Dermis microvascular lymphatic vessel endothelial cell (primary cell): ENCODE measurements around the gene ANKRD61. TPM values are rescaled to one million over a fixed set of nuclear protein-coding genes. Genes with fewer than 3 reads are reported as not detected.
"Not testable (repeated sequence)": the region's sequence is repeated elsewhere in the genome, so short reads cannot be mapped to it uniquely, and the experiment has no call there.

Experiments
- DNase-seq, 2 donors: peaks; one replicate each; pipeline versions ENCODE4 v3.0.0 to v3.0.0-alpha.2; 2010; ENCODE audit warnings: low read depth in 2 of 2
- total RNA-seq: library from RNA; depleted of rRNA; stranded (reverse); fragments of >200 nt; gene quantifications from 2 replicates; pipeline ENCODE4 v1.2.1, GENCODE V29; 2014

Gene ANKRD61
- total RNA-seq, 1 donor from 2014 or later, result under 0.01 TPM

GRCh38 chr7:6031567-6031966, 391 bp downstream of the ANKRD61 start:
- DNase-seq, result no peak

GRCh38 chr7:6032167-6032566, 991 bp downstream of the ANKRD61 start:
- no peak for DNase-seq

- no peak for DNase-seq
Observed at GRCh38 chr7:6032641-6033040, 1.5 kb downstream of the ANKRD61 start.

GRCh38 chr7:6035165-6035564, 4.0 kb downstream of the ANKRD61 start:
- no peak for DNase-seq

DNA sequence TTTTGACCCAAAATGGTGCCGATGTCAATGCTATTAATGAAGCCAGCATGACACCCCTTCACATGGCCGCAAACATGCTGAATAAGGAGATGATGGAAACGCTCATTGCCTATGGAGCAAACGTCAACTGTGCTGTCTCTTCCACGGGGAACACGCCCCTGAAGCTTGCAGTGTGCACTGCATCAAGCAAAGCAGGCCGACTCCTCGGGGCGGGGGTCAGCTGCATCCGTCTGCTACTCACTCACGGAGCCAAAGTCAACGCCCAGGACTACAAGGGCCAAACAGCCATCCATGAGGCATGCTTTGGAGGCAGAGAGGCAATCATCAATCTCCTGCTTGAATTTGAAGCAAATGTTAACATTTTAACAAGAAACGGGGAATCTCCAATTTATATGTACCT, 4.5 kb downstream of the ANKRD61 start:
- DNase-seq, result no peak

- no peak for DNase-seq
Observed at GRCh38 chr7:6049780-6050179, 18.6 kb downstream of the ANKRD61 start.

DNA sequence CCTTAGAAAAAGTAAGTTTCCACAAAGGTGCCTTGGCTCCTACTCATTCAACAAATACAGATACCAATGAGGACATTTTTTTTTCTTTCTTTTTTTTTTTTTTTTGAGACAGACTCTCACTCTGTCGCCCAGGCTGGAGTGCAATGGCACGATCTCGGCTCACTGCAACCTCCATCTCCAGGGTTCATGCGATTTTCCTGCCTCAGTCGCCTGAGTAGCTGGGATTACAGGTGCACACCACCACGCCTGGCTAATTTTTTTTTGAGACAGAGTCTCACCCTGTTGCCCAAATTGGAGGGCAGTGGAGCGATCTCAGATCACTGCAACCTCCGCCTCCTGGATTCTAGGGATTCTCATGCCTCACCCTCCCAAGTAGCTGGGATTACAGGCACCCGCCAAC, 20.0 kb downstream of the ANKRD61 start:
- DNase-seq, result not testable (repeated sequence)

DNA sequence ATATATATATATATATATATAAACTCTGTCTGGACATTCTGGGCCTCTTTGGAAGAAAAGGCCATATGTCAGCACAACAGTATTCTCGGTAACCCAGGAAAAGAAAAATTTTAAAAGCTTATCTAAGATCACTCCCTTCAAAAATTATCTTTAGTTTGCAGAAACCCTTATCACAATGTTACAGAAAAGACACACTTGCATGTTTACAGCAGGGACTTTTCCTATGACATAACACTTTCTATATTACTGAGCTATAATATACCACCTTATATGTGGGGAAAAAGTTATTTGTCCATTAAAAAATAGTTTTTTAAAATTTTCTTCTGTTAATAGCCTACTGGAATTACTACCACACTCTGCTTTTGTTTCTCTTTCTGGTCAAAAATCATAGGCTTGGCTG, 25.4 kb downstream of the ANKRD61 start:
- no peak for DNase-seq

DNA sequence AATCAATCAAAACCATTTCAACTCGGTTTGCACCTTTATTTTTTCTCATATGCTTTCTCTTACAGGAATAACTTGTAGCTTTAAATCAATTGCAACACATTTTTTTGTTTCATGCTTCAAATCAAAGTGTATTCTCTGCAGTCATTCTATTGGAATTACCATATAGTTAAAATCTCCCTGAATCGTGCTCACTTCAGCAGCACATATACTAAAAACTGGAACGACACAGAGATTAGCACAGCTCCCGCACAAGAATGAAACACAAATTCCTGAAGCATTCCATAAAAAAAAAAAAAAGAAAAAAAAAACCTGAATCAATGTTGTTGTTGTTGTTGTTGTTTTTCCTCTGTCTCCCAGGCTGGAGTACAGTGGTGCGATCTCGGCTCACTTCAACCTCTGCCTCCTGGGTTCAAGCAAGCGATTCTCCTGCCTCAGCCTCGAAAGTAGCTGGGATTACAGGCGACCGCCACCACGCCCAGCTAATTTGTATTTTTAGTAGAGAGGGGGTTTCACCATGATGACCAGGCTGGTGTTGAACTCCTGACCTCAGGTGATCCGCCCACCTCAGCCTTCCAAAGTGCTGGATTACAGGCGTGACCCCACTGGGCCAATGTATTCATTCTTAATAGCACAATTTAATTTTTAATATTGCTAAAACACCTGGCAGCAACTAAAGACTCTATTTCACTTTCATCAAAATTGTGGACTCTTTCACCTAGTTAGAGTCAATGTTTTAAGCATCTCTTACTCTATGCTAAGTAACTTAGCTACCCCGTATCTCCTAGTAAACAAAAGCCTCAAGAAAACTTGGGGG, 26.3 kb downstream of the ANKRD61 start:
- no peak for DNase-seq

GRCh38 chr7:6059941-6060340, 28.8 kb downstream of the ANKRD61 start:
- not testable (repeated sequence) for DNase-seq

DNA sequence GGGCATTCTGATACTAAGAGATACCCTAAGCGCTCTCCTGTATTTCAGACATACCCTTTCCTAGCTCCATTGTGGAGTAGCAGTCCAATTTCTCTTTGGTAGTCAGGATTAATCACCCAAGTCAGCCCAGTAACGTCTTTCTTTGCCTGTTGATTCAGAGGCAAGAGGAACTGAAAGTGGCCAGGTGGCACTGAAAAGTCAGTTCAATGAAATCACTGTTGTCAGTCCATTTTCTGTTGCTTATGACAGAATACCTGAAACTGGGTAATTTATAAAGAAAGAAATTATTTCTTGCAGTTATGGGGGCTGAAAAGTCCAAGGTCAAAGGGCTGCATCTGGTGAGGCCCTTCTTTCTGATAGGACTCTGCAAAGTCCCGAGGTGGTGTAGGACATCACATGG, 40.2 kb downstream of the ANKRD61 start:
- DNase-seq, result no peak

- no peak for DNase-seq
Observed at GRCh38 chr7:6074612-6075380, 43.6 kb downstream of the ANKRD61 start.

DNA sequence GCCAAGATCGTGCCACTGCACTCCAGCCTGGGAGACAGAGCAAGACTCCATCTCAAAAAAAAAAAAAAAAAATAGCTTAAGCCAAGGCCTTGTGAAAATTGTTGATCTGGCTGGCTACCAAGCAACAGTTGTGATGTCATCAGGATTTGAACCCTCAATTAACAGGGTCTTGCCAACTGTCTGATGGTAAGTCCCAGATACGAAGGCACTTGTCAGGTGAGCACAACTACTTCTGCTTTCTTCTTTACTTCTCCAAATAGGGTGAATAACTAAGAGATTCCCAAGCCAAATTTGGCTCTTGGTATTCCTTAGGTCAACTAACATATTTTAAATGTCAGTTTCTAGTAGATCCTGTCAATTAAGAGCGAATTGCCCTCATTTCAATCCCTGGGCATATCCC, 47.4 kb downstream of the ANKRD61 start:
- DNase-seq, result no peak

DNA sequence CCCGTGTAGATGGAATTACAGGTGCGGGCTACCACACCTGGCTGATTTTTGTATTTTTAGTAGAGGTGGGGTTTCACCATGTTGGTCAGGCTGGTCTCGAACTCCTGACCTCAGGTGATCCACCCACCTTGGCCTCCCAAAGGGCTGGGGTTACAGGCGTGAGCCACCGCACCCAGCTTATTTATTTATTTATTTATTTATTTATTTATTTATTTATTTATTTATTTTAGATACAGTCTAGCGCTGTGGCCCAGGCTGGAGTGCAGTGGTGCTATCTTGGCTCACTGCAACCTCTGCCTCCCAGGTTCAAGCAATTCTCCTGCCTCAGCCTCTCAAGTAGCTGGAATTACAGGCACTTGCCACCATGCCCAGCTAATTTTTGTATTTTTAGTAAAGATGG, 51.9 kb downstream of the ANKRD61 start:
- DNase-seq, result not testable (repeated sequence)

Other genes starting within 250 kb of the ANKRD61 start
- 20.9 and 31.6 TPM in 2 replicates for gene RNF216, start 249.7 kb upstream of the ANKRD61 start, total RNA-seq
- gene OCM, start 150.6 kb upstream of the ANKRD61 start, total RNA-seq, result not detected in 2 replicates
- gene CCZ1, start 132.6 kb upstream of the ANKRD61 start, total RNA-seq, result 70.9 and 99.0 TPM in 2 replicates
- gene RSPH10B, start 60.7 kb upstream of the ANKRD61 start, total RNA-seq, result 0.64 and 2.4 TPM in 2 replicates
- 12.6 and 13.5 TPM in 2 replicates for gene PMS2, start 22.3 kb upstream of the ANKRD61 start, total RNA-seq
- 43.9 and 47.5 TPM in 2 replicates for gene AIMP2, start 22.1 kb upstream of the ANKRD61 start, total RNA-seq
- gene EIF2AK1, start 27.8 kb downstream of the ANKRD61 start, total RNA-seq, result 65.4 and 69.3 TPM in 2 replicates
- 2.3 and 3.9 TPM in 2 replicates for gene USP42, start 73.6 kb downstream of the ANKRD61 start, total RNA-seq
- 11.6 and 17.3 TPM in 2 replicates for gene CYTH3, start 241.2 kb downstream of the ANKRD61 start, total RNA-seq